ENCODE results near the gene EML5.

EML5 gene

DNA sequence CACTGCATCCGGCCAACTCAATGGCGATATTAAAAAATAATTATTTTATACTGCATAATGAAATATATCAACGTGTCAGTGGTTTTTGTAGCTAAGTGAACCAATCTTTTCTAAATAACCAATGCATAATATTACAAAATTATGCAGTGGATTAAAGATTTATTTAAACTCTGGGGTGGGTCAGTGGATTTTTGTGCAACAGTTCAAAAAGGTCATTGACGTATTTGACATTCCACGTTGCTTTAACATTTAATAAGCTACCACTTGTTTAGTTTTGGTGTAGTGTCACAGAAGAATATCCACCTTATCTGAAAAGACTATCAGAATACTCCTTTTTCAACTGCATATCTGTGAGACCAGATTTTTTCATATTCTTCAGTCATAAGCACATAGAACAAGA, 227.3 kb downstream of the EML5 start:
- TF ChIP-seq GATA1 (IDR thresholded peaks at IDR 0.05; ENCODE audit: low read depth, low read length) (no peak), POLR2A (IDR thresholded peaks at IDR 0.05; ENCODE audit: low read length) (no peak)
- DNase-seq: no peak

DNA sequence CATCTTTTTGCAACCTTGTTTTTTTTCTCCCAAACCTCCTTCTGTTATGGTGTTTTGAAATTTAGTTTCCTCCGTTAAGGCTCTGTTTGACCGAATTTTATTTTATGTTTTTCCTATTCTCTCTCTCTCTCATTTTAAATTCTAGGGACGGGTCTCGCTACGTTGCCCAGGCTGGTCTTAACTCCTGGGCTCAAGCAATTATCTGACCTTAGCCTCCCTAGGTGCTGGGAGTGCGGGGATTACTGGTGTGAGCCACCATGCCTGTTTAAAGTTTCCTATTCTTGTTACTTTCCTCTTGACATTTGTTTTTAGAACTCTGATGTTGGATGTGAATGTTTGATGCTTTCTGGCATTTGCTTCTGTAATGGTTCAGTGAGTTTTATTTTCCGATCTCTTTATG, 228.9 kb downstream of the EML5 start:
- TF ChIP-seq POLR2A (IDR thresholded peaks at IDR 0.05; ENCODE audit: low read length) (no peak), GATA1 (IDR thresholded peaks at IDR 0.05; ENCODE audit: low read depth, low read length) (no peak)

DNA sequence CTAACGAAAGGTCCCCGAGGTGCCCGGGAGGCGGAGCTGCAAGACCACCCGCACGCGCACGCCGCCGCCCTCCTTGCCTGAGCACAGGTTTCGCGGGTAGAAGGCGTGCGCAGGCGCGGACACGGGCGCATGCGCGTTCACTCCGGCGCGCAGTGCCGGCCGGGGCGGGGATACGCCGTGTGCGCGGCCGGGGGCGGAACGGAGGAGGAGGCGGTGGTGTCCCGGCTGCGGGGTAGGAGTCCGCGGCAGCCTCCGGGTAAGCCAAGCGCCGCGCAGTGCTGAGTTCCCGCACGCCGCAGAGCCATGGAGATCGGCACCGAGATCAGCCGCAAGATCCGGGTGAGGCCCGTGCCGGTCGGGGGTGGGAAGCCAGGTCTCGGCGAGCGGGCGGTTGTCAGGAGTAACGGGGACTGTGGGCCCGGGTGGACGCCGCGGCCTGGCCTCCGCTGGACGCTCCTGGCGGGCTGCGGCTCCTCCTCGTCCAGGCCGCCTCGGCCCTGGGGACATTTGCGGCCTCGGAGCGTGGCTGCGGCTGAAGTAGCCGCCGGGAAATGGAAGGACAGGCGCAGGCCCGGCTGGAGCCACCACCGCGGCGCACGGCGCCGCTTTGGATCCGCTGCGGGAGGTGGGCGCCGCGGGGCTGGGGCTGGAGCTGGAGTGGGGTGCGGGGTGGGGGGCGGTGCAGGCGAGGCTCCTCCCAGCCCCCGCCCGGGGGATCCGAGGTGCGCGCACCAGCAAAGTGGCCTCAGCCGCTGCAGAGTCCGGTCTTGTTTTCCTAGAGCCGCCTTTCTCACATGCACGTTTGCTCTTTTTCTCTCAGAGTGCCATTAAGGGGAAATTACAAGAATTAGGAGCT, 229.7 kb downstream of the EML5 start, which contains the start of gene ZC3H14:
Gene ZC3H14, plus strand, starts transcription at position 207 of the 856 bp plus-strand sequence. Its CDS starts 97 bp downstream, at position 304.
- DNase-seq: peak; percentile 93 to 95
- TF ChIP-seq POLR2A (IDR thresholded peaks at IDR 0.05; ENCODE audit: low read length) (peak; percentile 71), GATA1 (IDR thresholded peaks at IDR 0.05; ENCODE audit: low read depth, low read length) (peak; percentile 14)

More for the DNA sequence above, 228.9 kb downstream of the EML5 start:
- peak in 1 of 2 experiments; percentile 27 for DNase-seq

DNA sequence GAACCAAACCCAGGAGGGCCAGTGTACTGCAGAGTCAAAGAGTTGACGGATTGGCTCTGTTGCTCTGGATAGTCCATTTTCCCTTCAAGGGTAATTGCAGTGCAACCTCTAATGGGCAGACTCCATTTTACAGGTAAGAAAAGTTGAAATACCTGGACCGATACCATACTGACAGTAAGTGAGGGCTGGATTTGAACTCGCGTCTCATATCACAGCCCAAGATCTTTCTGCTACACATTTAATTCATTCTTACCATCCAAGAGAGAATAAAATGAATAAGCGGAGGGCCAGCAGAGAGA, 230.3 kb downstream of the EML5 start:
- TF ChIP-seq POLR2A (IDR thresholded peaks at IDR 0.05; ENCODE audit: low read length) (no peak), GATA1 (IDR thresholded peaks at IDR 0.05; ENCODE audit: low read depth, low read length) (peak; percentile 56)
- no peak for DNase-seq
